Activated naive CD8-positive, alpha-beta T cell treated with anti-CD3 and anti-CD28 coated beads, Interleukin-2, amount 50 U/mL, for 24 hours (primary cell): ENCODE data around the gene ZNF816.
"Not testable (repeated sequence)": the region's sequence is repeated elsewhere in the genome, so short reads cannot be mapped to it uniquely, and the experiment has no call there.

ENCODE experiments used
- ATAC-seq: fragments of 150-1000 bp; cut with Tn5 transposase; one replicate; pipeline ENCODE4 v1.10.0; 2021
- DNase-seq: peaks from one replicate; pipeline ENCODE4 v3.0.0; 2021
- H3K27ac Mint-ChIP-seq: one replicate; pipeline ENCODE4 v1.8.0; 2021; ENCODE audit warnings: mild to moderate bottlenecking, mixed read lengths
- H3K27me3 Mint-ChIP-seq: one replicate; pipeline ENCODE4 v1.8.0; 2021; ENCODE audit warnings: mixed read lengths
- H3K36me3 Mint-ChIP-seq: one replicate; pipeline ENCODE4 v1.8.0; 2021; ENCODE audit warnings: low read depth, mixed read lengths
- H3K4me1 Mint-ChIP-seq: one replicate; pipeline ENCODE4 v1.8.0; 2021; ENCODE audit warnings: mixed read lengths
- H3K4me3 Mint-ChIP-seq: one replicate; pipeline ENCODE4 v1.8.0; 2021; ENCODE audit warnings: mild to moderate bottlenecking, moderate library complexity, mixed read lengths
- H3K9me3 Mint-ChIP-seq: one replicate; pipeline ENCODE4 v1.8.0; 2021; ENCODE audit warnings: mixed read lengths

Gene ZNF816

GRCh38 chr19:52990759-52991418 lies 28.2 kb upstream of the ZNF816 start:
- H3K27me3 Mint-ChIP-seq, result peaks cover 13% of the 10 kb centered on the region
- H3K9me3 Mint-ChIP-seq, result peaks cover 30% of the 10 kb centered on the region
- DNase-seq (no peak), ATAC-seq (no peak)
- H3K4me1 Mint-ChIP-seq, result peaks cover 15% of the 10 kb centered on the region
- peaks cover 47% of the 10 kb centered on the region for H3K36me3 Mint-ChIP-seq
- no peak overlapping the region for H3K27ac Mint-ChIP-seq
- no peak overlapping the region for H3K4me3 Mint-ChIP-seq

DNA sequence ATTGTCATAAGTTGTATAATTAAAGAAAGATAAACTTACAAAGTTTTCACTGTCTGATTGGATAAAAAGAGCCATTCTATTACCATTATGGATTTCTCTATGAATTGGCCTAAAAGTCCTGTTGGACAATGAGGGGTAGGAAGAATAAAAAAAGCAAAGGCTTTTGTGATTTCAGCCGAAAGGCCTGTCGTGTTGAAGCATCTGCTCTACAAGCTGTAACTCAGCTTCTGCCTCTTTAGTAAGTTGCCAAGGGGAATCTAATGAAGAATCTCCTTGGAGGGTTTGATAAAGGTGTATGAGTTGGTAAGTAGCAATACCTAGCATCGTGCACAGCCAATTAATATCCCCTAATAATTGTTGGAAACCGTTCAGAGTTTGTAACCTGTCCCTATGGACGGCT lies 25.8 kb upstream of the ZNF816 start:
- Mint-ChIP-seq H3K27ac (no peak overlapping the region), H3K4me1 (peaks cover 10% of the 10 kb centered on the region), H3K4me3 (no peak overlapping the region), H3K9me3 (peaks cover 33% of the 10 kb centered on the region), H3K36me3 (peaks cover 50% of the 10 kb centered on the region), H3K27me3 (peaks cover 13% of the 10 kb centered on the region)
- DNase-seq (no peak), ATAC-seq (no peak)

- H3K36me3 Mint-ChIP-seq, result peaks cover 46% of the 10 kb centered on the region
- no peaks in the 10 kb centered on the region for H3K4me1 Mint-ChIP-seq
- H3K27ac Mint-ChIP-seq, result no peak overlapping the region
- peaks cover 6% of the 10 kb centered on the region for H3K27me3 Mint-ChIP-seq
- H3K9me3 Mint-ChIP-seq, result peaks cover 30% of the 10 kb centered on the region
- DNase-seq (no peak), ATAC-seq (no peak)
- H3K4me3 Mint-ChIP-seq, result no peak overlapping the region
These were observed 24.5 kb upstream of the ZNF816 start for GRCh38 chr19:52987221-52987620.

DNA sequence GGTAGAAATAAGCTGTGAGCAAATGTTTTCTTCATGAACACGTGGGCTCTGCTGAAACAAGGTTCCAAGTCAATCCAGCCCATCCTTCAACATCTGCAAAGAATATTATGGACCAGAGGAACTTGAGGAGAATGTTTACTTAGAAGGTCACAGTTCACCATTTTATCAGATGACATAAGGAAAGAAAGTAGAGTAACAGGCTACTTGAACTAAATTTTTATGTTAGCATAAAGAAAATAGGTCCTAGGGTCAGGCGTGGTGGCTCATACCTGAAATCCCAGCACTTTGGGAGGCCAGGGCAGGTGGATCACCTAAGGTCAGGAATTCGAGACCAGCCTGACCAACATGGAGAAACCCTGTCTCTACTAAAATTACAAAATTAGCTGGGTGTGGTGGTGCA lies 20.5 kb upstream of the ZNF816 start:
- DNase-seq, H3K27me3 Mint-ChIP-seq, ATAC-seq, H3K4me1 Mint-ChIP-seq, H3K27ac Mint-ChIP-seq, H3K4me3 Mint-ChIP-seq: not testable (repeated sequence)
- Mint-ChIP-seq H3K9me3 (peaks cover 29% of the 10 kb centered on the region), H3K36me3 (peaks cover 29% of the 10 kb centered on the region)

DNA sequence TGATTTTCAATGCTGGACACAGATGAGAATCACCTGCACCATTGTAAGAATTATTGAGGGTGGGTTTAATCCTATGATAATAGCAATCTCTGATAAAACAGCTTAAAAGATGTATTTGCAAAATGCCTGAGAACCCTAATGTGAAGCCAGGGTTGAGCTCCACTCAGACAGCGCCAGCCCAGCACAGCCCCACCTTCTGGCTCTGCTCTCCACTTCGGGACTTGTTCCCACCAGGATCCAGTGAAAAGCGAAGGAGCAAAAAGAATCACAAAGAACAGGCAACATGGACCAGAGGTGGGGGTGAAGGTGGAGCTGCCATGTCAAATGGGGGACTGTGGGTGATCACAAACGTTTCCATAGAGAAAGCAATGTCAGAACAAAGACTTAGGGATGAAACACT lies 18.6 kb upstream of the ZNF816 start:
- H3K27ac Mint-ChIP-seq, result no peak overlapping the region
- no peaks in the 10 kb centered on the region for H3K27me3 Mint-ChIP-seq
- DNase-seq, result no peak
- H3K9me3 Mint-ChIP-seq, result peaks cover 15% of the 10 kb centered on the region
- no peak for ATAC-seq
- H3K36me3 Mint-ChIP-seq, result peaks cover 14% of the 10 kb centered on the region
- H3K4me3 Mint-ChIP-seq, result no peak overlapping the region
- no peaks in the 10 kb centered on the region for H3K4me1 Mint-ChIP-seq

DNA sequence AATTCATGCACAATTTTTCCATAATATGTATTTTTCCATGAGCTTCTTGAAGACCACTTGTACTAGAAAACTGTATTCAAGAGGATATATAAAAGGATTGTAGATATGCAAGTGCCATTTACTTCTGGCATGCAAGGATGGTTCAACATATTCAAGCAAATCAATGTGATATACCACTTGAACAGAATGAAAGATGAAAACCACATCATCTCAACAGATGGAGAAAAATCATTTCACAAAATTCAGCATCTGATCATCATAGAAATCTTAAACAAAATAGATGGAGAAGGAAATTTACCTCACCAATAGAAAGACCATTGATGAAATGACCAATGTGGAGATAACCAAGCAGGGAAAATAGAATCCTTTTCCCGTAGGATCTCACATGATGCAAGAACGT lies 5.1 kb upstream of the ZNF816 start:
- no peak for DNase-seq
- no peak for ATAC-seq
- Mint-ChIP-seq H3K4me1 (peaks cover 10% of the 10 kb centered on the region), H3K9me3 (peaks cover 49% of the 10 kb centered on the region), H3K27me3 (no peaks in the 10 kb centered on the region), H3K4me3 (no peak overlapping the region), H3K36me3 (peaks cover 41% of the 10 kb centered on the region), H3K27ac (no peak overlapping the region)

GRCh38 chr19:52963247-52963618 lies 552 bp upstream of the ZNF816 start:
- H3K4me3 Mint-ChIP-seq, result peak overlapping the region; percentile 92
- H3K27me3 Mint-ChIP-seq, result no peaks in the 10 kb centered on the region
- H3K4me1 Mint-ChIP-seq, result peaks cover 25% of the 10 kb centered on the region
- no peak for ATAC-seq
- H3K36me3 Mint-ChIP-seq, result peaks cover 53% of the 10 kb centered on the region
- peak; percentile 19 for DNase-seq
- peaks cover 35% of the 10 kb centered on the region for H3K9me3 Mint-ChIP-seq
- H3K27ac Mint-ChIP-seq, result peak overlapping the region; percentile 87

DNA sequence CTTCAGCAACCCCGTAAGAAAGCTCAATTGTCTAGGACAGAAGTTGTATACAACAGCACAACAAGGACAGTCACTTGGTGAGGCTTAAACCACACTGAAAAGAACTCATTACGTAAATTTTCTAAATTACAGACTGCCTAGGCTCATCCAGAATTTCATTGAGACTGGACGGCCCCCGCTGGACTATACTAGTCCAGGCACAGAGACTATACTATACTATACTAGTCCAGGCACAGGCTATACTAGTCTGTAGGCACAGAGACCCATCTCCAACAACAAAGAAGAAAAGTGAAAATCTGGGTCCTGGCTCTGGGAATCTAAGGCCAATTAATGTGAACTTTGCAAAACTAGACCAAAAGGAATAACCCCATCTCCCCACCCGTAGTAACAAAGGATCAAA lies 700 bp downstream of the ZNF816 start:
- H3K4me1 Mint-ChIP-seq, result peaks cover 25% of the 10 kb centered on the region
- peak overlapping the region; percentile 92 for H3K4me3 Mint-ChIP-seq
- H3K9me3 Mint-ChIP-seq, result peaks cover 31% of the 10 kb centered on the region
- ATAC-seq (no peak), DNase-seq (no peak)
- peak overlapping the region; percentile 87 for H3K27ac Mint-ChIP-seq
- H3K27me3 Mint-ChIP-seq, result no peaks in the 10 kb centered on the region
- H3K36me3 Mint-ChIP-seq, result peaks cover 55% of the 10 kb centered on the region

- Mint-ChIP-seq H3K27me3 (no peaks in the 10 kb centered on the region), H3K27ac (no peak overlapping the region), H3K9me3 (peaks cover 47% of the 10 kb centered on the region), H3K36me3 (peaks cover 74% of the 10 kb centered on the region), H3K4me3 (no peak overlapping the region), H3K4me1 (peaks cover 25% of the 10 kb centered on the region)
- ATAC-seq, result no peak
- no peak for DNase-seq
These were observed 2.9 kb downstream of the ZNF816 start for GRCh38 chr19:52959613-52960295.

DNA sequence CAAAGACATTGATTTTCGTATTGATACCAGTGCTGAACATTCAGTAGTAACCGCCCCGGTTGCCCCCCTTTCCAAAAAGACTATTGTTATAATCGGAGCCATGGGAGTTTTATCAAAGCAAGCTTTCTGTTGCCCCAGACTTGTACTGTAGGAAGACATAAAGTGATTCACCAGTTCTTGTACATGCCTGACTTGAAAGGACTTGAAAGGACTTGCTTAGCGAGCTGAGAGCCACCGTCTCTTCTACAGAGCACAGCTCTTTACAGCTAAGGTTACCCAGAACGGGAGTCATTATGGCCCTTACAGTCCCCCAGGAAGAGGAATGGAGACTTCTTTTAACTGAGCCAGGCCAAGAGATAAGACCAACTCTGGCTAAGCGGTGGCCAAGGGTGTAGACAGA lies 5.1 kb downstream of the ZNF816 start:
- peaks cover 49% of the 10 kb centered on the region for H3K9me3 Mint-ChIP-seq
- H3K4me3 Mint-ChIP-seq, result no peak overlapping the region
- H3K36me3 Mint-ChIP-seq, result peaks cover 88% of the 10 kb centered on the region
- ATAC-seq, result no peak
- DNase-seq, result no peak
- H3K27me3 Mint-ChIP-seq, result no peaks in the 10 kb centered on the region
- H3K4me1 Mint-ChIP-seq, result peaks cover 15% of the 10 kb centered on the region
- no peak overlapping the region for H3K27ac Mint-ChIP-seq

DNA sequence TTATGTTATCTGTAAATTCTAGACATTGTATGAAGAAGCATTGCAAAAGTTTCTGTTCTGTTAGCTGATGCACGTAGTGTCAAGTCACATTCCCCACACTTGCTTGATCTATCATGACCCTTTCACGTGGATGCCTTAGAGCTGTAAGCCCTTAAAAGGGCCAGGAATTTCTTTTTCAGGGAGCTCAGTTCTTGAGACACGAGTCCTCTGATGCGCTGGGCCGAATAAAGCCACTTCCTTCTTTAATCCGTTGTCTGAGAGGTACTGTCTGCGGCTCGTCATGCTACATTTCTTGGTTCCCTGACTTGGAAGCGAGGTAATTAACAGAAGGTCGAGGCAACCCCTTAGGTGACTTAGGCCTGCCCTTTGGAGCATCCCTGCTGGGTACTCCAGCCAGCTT lies 5.8 kb downstream of the ZNF816 start:
- Mint-ChIP-seq H3K9me3 (peaks cover 56% of the 10 kb centered on the region), H3K4me3 (no peak overlapping the region), H3K27ac (no peak overlapping the region), H3K36me3 (peaks cover 95% of the 10 kb centered on the region), H3K4me1 (peaks cover 10% of the 10 kb centered on the region), H3K27me3 (no peaks in the 10 kb centered on the region)
- DNase-seq (no peak), ATAC-seq (no peak)

DNA sequence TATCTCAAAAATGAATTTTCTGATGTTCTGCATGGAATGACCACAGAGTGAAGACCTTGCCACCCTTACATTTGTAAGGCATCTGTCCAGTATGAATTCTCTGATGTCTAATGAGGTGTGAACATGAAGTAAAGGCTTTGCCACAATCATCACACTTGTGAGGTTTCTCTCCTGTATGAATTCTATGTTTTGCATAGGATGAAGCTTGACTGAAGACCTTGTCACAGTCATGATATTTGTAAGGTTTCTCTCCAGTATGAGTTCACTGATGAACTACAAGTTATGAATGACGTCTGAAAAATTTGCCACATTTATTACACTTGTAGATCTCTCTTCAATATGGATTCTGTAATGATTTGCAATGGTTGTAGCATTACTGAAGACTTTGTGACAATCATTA lies 13.3 kb downstream of the ZNF816 start:
- H3K4me1 Mint-ChIP-seq, result no peaks in the 10 kb centered on the region
- DNase-seq, result no peak
- H3K27me3 Mint-ChIP-seq, result no peaks in the 10 kb centered on the region
- peaks cover 62% of the 10 kb centered on the region for H3K36me3 Mint-ChIP-seq
- no peak overlapping the region for H3K4me3 Mint-ChIP-seq
- H3K27ac Mint-ChIP-seq, result peak overlapping the region; percentile 56
- H3K9me3 Mint-ChIP-seq, result peaks cover 51% of the 10 kb centered on the region
- ATAC-seq, result no peak

DNA sequence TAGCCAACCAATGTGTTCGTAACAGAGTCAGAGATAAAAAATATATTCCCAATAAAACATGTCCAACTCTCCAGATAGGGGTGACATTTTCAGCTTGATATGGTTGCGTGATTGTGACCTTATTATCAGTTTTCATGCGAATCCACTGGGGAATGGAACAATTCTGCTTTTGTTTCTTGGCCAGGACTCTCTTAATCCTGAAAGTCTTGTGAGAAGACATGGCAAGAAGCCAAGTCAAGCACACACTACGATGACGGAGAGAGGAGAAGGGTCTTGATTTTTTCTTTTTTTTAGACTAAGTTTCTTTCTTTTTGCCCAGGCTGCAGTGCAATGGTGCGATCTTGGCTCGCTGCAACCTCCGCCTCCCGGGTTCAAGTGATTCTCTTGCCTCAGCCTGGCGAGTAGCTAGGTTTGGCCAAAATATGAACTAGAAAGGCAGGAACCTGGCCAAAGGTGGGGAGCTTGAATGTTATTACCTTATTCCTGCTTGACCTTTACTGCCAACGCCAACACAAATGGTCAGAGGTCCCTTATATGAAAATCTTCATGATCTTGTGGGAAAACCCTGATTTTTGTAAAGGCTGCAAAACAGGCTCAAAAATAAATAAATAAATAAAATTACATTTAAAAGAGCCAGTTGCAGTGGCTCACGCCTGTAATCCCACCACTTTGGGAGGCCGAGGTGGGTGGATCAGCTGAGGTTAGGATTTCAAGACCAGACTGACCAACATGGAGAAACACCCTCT lies 14.5 kb downstream of the ZNF816 start:
- H3K36me3 Mint-ChIP-seq, result peaks cover 53% of the 10 kb centered on the region
- peaks cover 52% of the 10 kb centered on the region for H3K9me3 Mint-ChIP-seq
- no peak overlapping the region for H3K27ac Mint-ChIP-seq
- ATAC-seq (no peak), DNase-seq (no peak)
- no peaks in the 10 kb centered on the region for H3K4me1 Mint-ChIP-seq
- H3K27me3 Mint-ChIP-seq, result no peaks in the 10 kb centered on the region
- H3K4me3 Mint-ChIP-seq, result no peak overlapping the region

DNA sequence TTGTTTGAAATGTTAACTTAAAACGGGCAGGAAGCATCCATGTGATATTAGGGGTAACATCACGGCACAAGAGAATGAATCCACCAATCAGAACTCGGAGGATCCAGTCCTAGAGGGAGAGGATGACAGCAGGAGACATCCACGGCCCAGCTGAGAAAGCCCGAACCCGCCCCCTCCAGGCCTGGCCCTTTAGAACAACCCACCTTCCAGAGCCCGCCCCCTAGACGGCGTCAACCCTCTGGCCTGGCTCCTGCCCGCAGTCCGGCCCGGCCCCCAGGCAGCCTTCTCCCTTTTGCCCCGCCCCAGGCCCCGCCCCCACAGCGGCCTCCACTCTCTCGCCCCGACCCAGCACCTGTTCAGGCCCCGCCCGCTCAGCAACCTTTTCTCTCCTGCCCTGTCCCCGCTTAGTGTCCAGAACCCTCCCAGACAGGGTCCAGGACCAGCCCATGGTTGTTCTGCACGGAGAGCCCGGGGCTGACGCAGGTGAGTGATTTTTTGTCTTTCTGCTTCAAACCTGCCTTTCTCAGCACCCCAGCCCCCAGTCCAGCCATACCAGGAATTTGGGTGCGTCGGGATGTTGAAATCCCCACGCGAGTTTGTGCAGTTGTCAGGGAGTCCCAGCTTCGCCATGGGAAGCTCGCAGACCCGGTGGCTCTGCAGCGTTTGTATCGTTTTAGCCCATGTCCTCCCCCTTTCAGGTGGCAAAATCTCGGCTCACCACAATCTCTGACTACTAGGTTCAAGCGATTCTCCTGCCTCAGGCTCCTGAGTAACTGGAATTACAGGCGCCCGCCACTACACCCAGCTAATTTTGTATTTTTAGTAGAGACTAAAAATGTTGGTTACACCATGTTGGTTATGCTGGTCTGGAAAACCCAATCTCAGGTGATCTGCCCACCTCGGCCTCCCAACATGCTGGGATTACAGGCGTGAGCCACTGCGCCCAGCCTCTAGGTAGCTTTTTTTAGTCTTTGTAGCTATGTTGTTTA lies 16.1 kb downstream of the ZNF816 start:
- Mint-ChIP-seq H3K27ac (no peak overlapping the region), H3K4me1 (peaks cover 8% of the 10 kb centered on the region), H3K9me3 (peaks cover 44% of the 10 kb centered on the region), H3K4me3 (no peak overlapping the region), H3K36me3 (peaks cover 45% of the 10 kb centered on the region), H3K27me3 (no peaks in the 10 kb centered on the region)
- ATAC-seq (no peak), DNase-seq (no peak)
